ENCODE results near the gene PCSK6.

GRCh38 chr15:101306341-101307047 is 183.0 kb downstream of the PCSK6 start:
- no peak for TF ChIP-seq POLR2A (IDR thresholded peaks at IDR 0.05)
- no peak for TF ChIP-seq CTCF (IDR thresholded peaks at IDR 0.05)

All from Peyer's patch (tissue), 4 donors.